A673 (cell line): Measurements from ENCODE around the gene PIAS1. TPM values are rescaled to one million over a fixed set of nuclear protein-coding genes. Genes with fewer than 3 reads are reported as not detected.

Experiments
- BruUV-seq: library from RNA; stranded (reverse); fragments of 400-500 nt; replicated peaks from 2 replicates; lab custom pipeline; 2021; lab: Mats Ljungman, UMichigan
- CTCF ChIA-PET: fragments of 300-600 bp; sonication (Branson Sonifier 250); formaldehyde crosslinking; loops from one replicate; lab custom pipeline; 2022; ENCODE audit warnings: antibody characterized with exemption; lab: Charles Lee
- POLR2A ChIA-PET: fragments of 300-600 bp; sonication (Branson Sonifier 250); formaldehyde crosslinking; loops from one replicate; lab custom pipeline; 2022; ENCODE audit warnings: antibody characterized with exemption; ENCODE audit not compliant: low non-redundant PET; lab: Charles Lee
- DNase-seq: peaks from one replicate; pipeline ENCODE4 v3.0.0-alpha.2; 2015; ENCODE audit warnings: low spot score
- H3K27ac ChIP-seq: fragments of 200-600 bp; sonication (generic); 2 replicates; pipeline ENCODE4 v1.5.1; 2016; ENCODE audit warnings: mixed run types, low read depth, mild to moderate bottlenecking, mixed read lengths, antibody characterized with exemption, low read length; ENCODE audit not compliant: poor library complexity, severe bottlenecking
- H3K27me3 ChIP-seq: fragments of 200-600 bp; sonication (generic); replicated peaks from 2 replicates; pipeline ENCODE4 v1.6.1; 2017; ENCODE audit warnings: mixed run types, low read depth, mild to moderate bottlenecking, mixed read lengths, antibody characterized with exemption, low read length; ENCODE audit not compliant: insufficient read depth, poor library complexity
- H3K36me3 ChIP-seq: fragments of 200-600 bp; sonication (generic); 2 replicates; pipeline ENCODE4 v1.6.1; 2016; ENCODE audit warnings: mixed run types, mild to moderate bottlenecking, mixed read lengths, antibody characterized with exemption, low read length; ENCODE audit not compliant: insufficient read depth, poor library complexity, severe bottlenecking
- H3K4me1 ChIP-seq: fragments of 200-600 bp; sonication (generic); 2 replicates; pipeline ENCODE4 v1.6.1; 2017; ENCODE audit warnings: mixed run types, mild to moderate bottlenecking, mixed read lengths, antibody characterized with exemption, low read length; ENCODE audit not compliant: insufficient read depth, poor library complexity, severe bottlenecking
- H3K4me3 ChIP-seq: fragments of 200-600 bp; sonication (generic); 2 replicates; pipeline ENCODE4 v1.5.1; 2016; ENCODE audit warnings: low read depth, mixed run types, mild to moderate bottlenecking, mixed read lengths, low read length; ENCODE audit not compliant: poor library complexity, severe bottlenecking
- H3K9me3 ChIP-seq: fragments of 200-600 bp; sonication (generic); 2 replicates; pipeline ENCODE4 v1.6.1; 2016; ENCODE audit warnings: mixed run types, low read depth, mild to moderate bottlenecking, mixed read lengths, antibody characterized with exemption, low read length; ENCODE audit not compliant: poor library complexity, severe bottlenecking
- CTCF ChIP-seq: fragments of 300-800, 200-600 bp; sonication (generic); conservative IDR thresholded peaks from 2 replicates; pipeline ENCODE4 v1.5.1; 2017; ENCODE audit warnings: low read depth, mild to moderate bottlenecking, antibody characterized with exemption, low read length, moderate library complexity, mixed read lengths
- EZH2 ChIP-seq: fragments of 200-600 bp; sonication (generic); IDR thresholded peaks from 2 replicates; pipeline ENCODE4 v1.6.1; 2017; ENCODE audit warnings: borderline replicate concordance, low read depth, mild to moderate bottlenecking, mixed read lengths, antibody characterized with exemption, low read length; ENCODE audit not compliant: poor library complexity, severe bottlenecking
- intact Hi-C: fragments of 100-400 bp; cut with micrococcal nuclease; formaldehyde crosslinking; loops from one replicate; pipeline ENCODE4 v1.10.0; 2022; ENCODE audit not compliant: unreplicated experiment
- total RNA-seq: library from RNA; stranded (reverse); gene quantifications from 2 replicates; pipeline ENCODE4 v1.2.3, GENCODE V29; 2021

PIAS1 gene
- total RNA-seq, 1 experiment from 2014 or later, result 40.2 TPM

- DNase-seq, result no peak
- no peak overlapping the region for H3K27ac ChIP-seq
- CTCF ChIA-PET, result no interaction called here
- H3K36me3 ChIP-seq, result no peaks in the 10 kb centered on the region
- no peaks in the 10 kb centered on the region for H3K9me3 ChIP-seq
- TF ChIP-seq EZH2 (no peak), CTCF (no peak)
- intact Hi-C loops, result loop anchor here (5.0 kb wide), 1 partner anchor 101 kb away; no protein-coding TSS in a partner anchor
- no TSS peak for BruUV-seq
- H3K27me3 ChIP-seq, result no peaks in the 10 kb centered on the region
- POLR2A ChIA-PET, result no interaction called here
- H3K4me1 ChIP-seq, result peaks cover 8% of the 10 kb centered on the region
- no peak overlapping the region for H3K4me3 ChIP-seq
These were observed 3.0 kb upstream of the PIAS1 start for GRCh38 chr15:68051109-68051508.

- Histone ChIP-seq H3K27ac (no peak overlapping the region), H3K27me3 (no peaks in the 10 kb centered on the region), H3K4me1 (peaks cover 15% of the 10 kb centered on the region), H3K9me3 (no peaks in the 10 kb centered on the region), H3K4me3 (no peak overlapping the region), H3K36me3 (no peaks in the 10 kb centered on the region)
- ChIA-PET CTCF (no interaction called here), POLR2A (no interaction called here)
- intact Hi-C loops, result loop anchor here (5.0 kb wide), 1 partner anchor 100 kb away; no protein-coding TSS in a partner anchor
- no peak for DNase-seq
- no TSS peak for BruUV-seq
- TF ChIP-seq EZH2 (no peak), CTCF (no peak)
These were observed 2.2 kb upstream of the PIAS1 start for GRCh38 chr15:68051907-68052306.

- CTCF ChIA-PET, result no interaction called here
- no peak for TF ChIP-seq EZH2
- no peak for TF ChIP-seq CTCF
- no peaks in the 10 kb centered on the region for H3K27me3 ChIP-seq
- POLR2A ChIA-PET, result no interaction called here
- no peak for DNase-seq
- BruUV-seq, result no TSS peak
- intact Hi-C loops, result loop anchor here (5.0 kb wide), 1 partner anchor 100 kb away; no protein-coding TSS in a partner anchor
- no peaks in the 10 kb centered on the region for H3K36me3 ChIP-seq
- H3K27ac ChIP-seq, result no peak overlapping the region
- H3K9me3 ChIP-seq, result no peaks in the 10 kb centered on the region
- peaks cover 21% of the 10 kb centered on the region for H3K4me1 ChIP-seq
- H3K4me3 ChIP-seq, result no peak overlapping the region
These were observed 1.7 kb upstream of the PIAS1 start for GRCh38 chr15:68052431-68052830.
